C4-2B (cell line): Measurements from ENCODE around the gene CHST14.

Experiments used
- CTCF ChIP-seq: fragments of 450-650 bp; conservative IDR thresholded peaks from 2 replicates; pipeline ENCODE4 v1.5.1; 2017; ENCODE audit warnings: mild to moderate bottlenecking
- ZFX ChIP-seq: fragments of 450-650 bp; IDR thresholded peaks from 2 replicates; pipeline ENCODE4 v1.6.1; 2017

- TF ChIP-seq CTCF (no peak), ZFX (no peak)
Measured at GRCh38 chr15:40459391-40460015, 11.3 kb upstream of the CHST14 start.
